Skeletal muscle tissue (tissue), 4 donors: ENCODE measurements around the gene ZBTB7C. TPM values are rescaled to one million over a fixed set of nuclear protein-coding genes. Genes with fewer than 3 reads are reported as not detected.

Experiments
- H3K27ac ChIP-seq: one replicate; pipeline ENCODE4 v1.7.0; 2013; ENCODE audit warnings: mild to moderate bottlenecking, low read depth, low read length, inconsistent platforms
- H3K27me3 ChIP-seq, 3 donors: one replicate each; pipeline ENCODE4 v1.7.0; 2013; ENCODE audit warnings: low read length in 3 of 3; ENCODE audit not compliant: control insufficient read depth in 3 of 3, insufficient read depth in 3 of 3
- H3K36me3 ChIP-seq, 3 donors: one replicate each; pipeline ENCODE4 v1.7.0; 2013; ENCODE audit warnings: low read length in 3 of 3; ENCODE audit not compliant: control insufficient read depth in 3 of 3, insufficient read depth in 3 of 3
- H3K4me1 ChIP-seq, 3 donors: one replicate each; pipeline ENCODE4 v1.7.0; 2013; ENCODE audit warnings: low read length in 3 of 3, mild to moderate bottlenecking in 3 of 3; ENCODE audit not compliant: control insufficient read depth in 3 of 3, insufficient read depth in 3 of 3
- H3K4me3 ChIP-seq, 3 donors: one replicate each; pipeline ENCODE4 v1.7.0; 2013; ENCODE audit warnings: low read length in 3 of 3
- H3K9ac ChIP-seq, 3 donors: one replicate each; pipeline ENCODE4 v1.7.0; 2013; ENCODE audit warnings: low read length in 3 of 3, mild to moderate bottlenecking in 3 of 3, moderate library complexity in 2 of 3, low read depth in 1 of 3
- H3K9me3 ChIP-seq, 3 donors: one replicate each; pipeline ENCODE4 v1.7.0; 2013; ENCODE audit warnings: low read length in 3 of 3; ENCODE audit not compliant: control insufficient read depth in 3 of 3
- total RNA-seq: library from RNA; depleted of rRNA; stranded (reverse); fragments of >200 nt; gene quantifications from one replicate; pipeline ENCODE4 v1.2.3, GENCODE V29; 2014
- donor health status: Osteomylitis.

ZBTB7C gene
- total RNA-seq, 1 donor from 2014 or later = 2.6 TPM

DNA sequence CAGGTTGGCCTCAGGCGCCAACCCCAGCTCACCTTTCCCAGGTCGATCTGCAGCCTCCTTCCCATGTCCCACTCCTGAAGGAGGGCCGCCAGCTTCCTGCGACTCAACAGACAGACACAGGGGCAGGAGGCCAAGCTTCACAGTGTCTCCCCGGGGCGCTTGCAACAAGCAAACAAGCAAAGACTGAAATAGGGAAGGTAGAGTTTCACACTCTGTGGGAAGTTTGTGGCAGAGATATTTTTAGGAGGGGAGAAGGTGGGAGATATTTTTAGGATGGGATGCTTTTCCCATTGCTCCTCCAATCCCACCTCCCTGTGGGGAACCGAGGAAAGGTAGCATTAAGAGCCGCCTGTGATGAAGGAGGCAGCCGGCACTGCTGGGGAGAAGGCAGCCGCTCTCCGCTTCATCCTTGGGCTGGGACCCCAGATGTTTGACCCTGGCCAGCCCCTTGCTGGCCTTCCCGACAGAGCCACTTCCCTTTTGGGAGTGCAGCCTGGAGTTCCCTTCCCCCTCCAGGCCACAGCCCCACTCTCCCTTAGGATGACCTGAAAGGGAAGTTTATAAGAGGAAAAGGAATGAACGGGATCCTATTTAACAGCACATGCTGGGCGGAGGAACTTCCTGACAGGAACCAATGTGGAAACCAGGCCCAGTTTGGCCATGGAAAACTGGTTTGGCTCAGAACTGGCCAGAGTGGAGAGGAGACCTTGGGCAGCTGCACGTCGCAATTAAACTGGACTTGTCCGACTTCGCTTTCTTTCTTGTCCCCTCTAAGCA, 336.6 kb downstream of the ZBTB7C start:
- H3K9me3 ChIP-seq = no peaks in the 10 kb centered on the region
- peak overlapping the region; percentile 44 for H3K27ac ChIP-seq
- peaks cover 12 to 13% (median 13%) of the 10 kb centered on the region in 3 donors for H3K4me1 ChIP-seq
- peak overlapping the region in 2 of 3 donors; percentile 3 to 23 for H3K9ac ChIP-seq
- peak overlapping the region in 1 of 3 donors; percentile 9 for H3K4me3 ChIP-seq
- H3K36me3 ChIP-seq = no peaks in the 10 kb centered on the region
- H3K27me3 ChIP-seq = no peaks in the 10 kb centered on the region

DNA sequence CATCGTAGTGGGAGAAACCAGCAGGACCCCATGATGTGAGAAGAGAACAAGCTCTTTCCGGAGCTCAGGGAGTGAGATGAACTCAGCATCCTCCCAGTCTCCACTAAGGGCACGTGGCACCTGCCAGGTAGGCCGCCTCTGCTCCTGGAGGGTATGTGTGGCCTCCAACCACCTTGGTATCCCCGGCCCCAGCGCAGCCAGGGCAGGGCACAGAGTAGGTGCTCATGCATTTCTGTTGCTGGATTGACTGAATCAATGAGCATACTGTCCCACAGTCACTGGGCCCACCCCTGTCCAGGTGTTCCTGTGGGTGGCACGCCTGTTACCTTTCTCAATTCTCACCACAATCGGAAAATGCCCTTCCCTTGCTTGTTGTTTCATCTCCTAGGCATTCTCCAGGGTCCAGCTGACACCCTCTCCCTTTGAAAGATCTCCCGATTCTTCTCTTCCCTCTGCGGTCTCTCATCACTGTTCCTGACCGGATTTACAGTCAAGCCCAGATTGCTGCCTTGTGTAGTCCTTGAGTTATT, 340.2 kb downstream of the ZBTB7C start:
- Histone ChIP-seq H3K9me3 (no peaks in the 10 kb centered on the region), H3K4me3 (no peak overlapping the region), H3K27ac (no peak overlapping the region), H3K9ac (no peak overlapping the region), H3K36me3 (no peaks in the 10 kb centered on the region), H3K4me1 (peaks cover 9 to 11% (median 9%) of the 10 kb centered on the region in 3 donors), H3K27me3 (no peaks in the 10 kb centered on the region)

GRCh38 chr18:48066225-48066652, 342.9 kb downstream of the ZBTB7C start:
- Histone ChIP-seq H3K9ac (no peak overlapping the region), H3K36me3 (no peaks in the 10 kb centered on the region), H3K27ac (no peak overlapping the region), H3K4me3 (no peak overlapping the region), H3K27me3 (no peaks in the 10 kb centered on the region), H3K9me3 (no peaks in the 10 kb centered on the region), H3K4me1 (peaks cover 0 to 2% (median 0%) of the 10 kb centered on the region in 3 donors)

DNA sequence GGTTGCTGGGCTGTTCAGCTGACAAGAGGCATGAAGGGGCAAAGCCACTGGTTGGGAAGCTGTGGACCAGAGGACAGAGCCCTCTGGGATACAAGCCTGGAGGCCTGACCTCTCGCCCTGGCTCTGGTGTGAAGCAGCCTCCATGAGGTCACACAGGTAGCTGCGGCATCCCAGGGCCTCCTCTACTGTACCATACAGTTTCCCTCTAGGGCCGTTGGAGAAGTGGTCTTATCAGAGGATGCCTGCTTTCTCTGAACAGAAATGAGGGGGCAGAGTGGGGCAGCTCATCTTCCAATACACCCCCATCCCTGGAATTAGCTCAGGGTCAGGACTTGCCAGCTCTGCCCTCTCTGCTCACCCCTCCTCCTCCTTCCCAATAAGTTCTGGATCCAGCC, 343.6 kb downstream of the ZBTB7C start:
- no peak overlapping the region for H3K9ac ChIP-seq
- no peak overlapping the region for H3K27ac ChIP-seq
- no peaks in the 10 kb centered on the region for H3K36me3 ChIP-seq
- no peaks in the 10 kb centered on the region for H3K9me3 ChIP-seq
- H3K4me1 ChIP-seq = peaks cover 0 to 2% (median 0%) of the 10 kb centered on the region in 3 donors
- H3K4me3 ChIP-seq = no peak overlapping the region
- H3K27me3 ChIP-seq = no peaks in the 10 kb centered on the region

DNA sequence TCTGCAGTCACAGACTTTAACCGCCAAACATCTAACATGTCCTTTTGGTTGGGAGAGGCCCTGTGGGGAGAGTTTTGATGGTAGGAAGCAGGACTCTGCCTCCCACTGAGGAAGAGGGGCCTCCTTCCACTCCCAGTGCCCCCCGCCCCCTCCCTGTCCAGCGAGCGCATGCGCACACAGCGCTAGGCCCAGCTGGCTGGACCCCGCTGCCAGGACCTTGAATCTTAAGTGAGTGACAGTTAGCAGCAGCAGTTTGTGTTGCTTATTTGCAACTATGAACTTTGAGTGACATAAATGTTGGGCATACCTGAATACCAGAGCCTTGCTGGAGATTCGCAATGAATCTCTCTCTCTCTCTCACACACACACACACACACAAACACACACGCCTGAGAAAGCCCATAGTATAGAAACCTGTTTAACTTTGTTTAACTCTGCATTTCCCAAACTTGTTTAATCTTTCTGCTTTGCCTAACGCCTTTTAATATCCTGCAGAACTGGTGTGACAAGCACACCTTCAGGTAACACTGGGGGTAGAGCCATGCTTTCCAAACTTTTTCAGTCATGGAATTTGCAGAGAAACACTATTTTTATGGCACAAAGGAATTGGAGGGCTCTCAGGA, 344.1 kb downstream of the ZBTB7C start:
- Histone ChIP-seq H3K9me3 (no peaks in the 10 kb centered on the region), H3K27ac (no peak overlapping the region), H3K9ac (no peak overlapping the region), H3K4me1 (peaks cover 0 to 2% (median 0%) of the 10 kb centered on the region in 3 donors), H3K4me3 (no peak overlapping the region), H3K36me3 (no peaks in the 10 kb centered on the region), H3K27me3 (no peaks in the 10 kb centered on the region)

DNA sequence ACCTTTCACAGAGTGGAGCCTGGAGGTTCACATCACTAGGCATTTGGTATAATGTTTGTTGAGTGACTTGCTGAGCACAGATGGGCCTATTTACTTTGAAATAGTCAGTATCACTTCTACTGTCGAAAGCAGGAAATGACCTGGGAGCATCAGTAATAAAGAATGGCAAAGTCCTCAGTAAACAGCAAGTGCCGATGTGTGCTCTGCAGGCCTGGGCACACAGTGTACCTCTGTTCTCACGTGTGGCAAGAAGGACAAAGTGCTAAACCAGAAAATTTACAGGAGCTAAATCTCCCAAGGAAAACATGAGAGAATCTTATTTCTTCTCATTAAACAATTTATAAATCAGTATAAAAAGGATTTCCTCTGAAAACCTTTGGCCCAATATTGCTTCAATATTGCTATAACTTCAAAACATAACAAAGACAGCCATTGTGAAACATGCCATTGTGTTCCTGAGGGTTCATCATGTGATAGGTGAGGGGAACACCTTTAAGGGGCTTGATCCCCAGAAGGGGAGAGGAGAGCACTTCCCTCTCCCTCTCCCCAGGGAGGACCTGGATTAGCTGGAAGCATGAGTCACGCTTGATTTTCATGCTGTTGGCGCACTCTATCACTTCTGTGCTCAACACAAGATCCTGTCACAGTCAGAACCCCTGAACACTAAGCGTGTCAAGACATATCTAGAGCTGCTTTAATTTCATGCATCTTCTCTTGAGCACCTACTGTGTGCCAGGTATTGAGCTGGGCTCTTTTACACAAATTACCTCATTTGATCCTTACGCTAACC, 347.2 kb downstream of the ZBTB7C start:
- H3K36me3 ChIP-seq = no peaks in the 10 kb centered on the region
- H3K9ac ChIP-seq = no peak overlapping the region
- H3K4me1 ChIP-seq = peaks cover 0 to 8% (median 5%) of the 10 kb centered on the region in 3 donors
- H3K27me3 ChIP-seq = no peaks in the 10 kb centered on the region
- no peak overlapping the region for H3K4me3 ChIP-seq
- H3K27ac ChIP-seq = no peak overlapping the region
- H3K9me3 ChIP-seq = no peaks in the 10 kb centered on the region

- H3K27me3 ChIP-seq = no peaks in the 10 kb centered on the region
- H3K4me3 ChIP-seq = no peak overlapping the region
- peaks cover 0 to 8% (median 5%) of the 10 kb centered on the region in 3 donors for H3K4me1 ChIP-seq
- no peaks in the 10 kb centered on the region for H3K36me3 ChIP-seq
- no peak overlapping the region for H3K27ac ChIP-seq
- no peak overlapping the region for H3K9ac ChIP-seq
- H3K9me3 ChIP-seq = no peaks in the 10 kb centered on the region
Measured at GRCh38 chr18:48060970-48061369, 348.2 kb downstream of the ZBTB7C start.

GRCh38 chr18:48060346-48060745, 348.8 kb downstream of the ZBTB7C start:
- Histone ChIP-seq H3K27ac (no peak overlapping the region), H3K27me3 (no peaks in the 10 kb centered on the region), H3K4me1 (peaks cover 0 to 8% (median 5%) of the 10 kb centered on the region in 3 donors), H3K9me3 (no peaks in the 10 kb centered on the region), H3K9ac (no peak overlapping the region), H3K4me3 (no peak overlapping the region), H3K36me3 (no peaks in the 10 kb centered on the region)

DNA sequence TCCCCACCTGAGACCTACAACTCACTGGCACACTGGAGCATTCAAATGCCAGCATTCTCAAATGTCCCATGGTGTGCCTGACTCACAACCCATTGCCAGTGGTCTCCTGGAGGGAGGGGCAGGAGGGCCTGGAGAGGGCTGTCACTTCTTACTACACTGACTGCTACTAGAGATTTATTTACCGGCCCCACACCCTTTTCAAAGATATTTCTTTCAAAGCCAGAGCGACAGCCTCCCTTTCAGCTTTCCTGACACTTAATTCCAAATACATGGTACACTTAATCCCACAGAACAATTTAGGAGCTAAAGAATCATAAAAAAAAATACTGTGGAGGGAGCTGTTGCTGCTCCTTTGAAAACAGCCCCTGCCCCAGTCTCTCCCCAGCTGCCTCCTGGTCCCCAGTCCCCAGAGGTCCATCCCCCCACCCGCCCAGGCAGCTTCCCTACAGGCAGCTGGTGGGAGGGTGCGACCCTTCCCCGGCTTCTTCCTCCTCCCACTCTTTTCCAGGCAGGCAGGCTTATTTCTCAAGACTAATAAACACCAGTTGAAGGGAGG, 349.6 kb downstream of the ZBTB7C start:
- Histone ChIP-seq H3K9ac (peak overlapping the region in 1 of 3 donors; percentile 60), H3K4me3 (no peak overlapping the region), H3K36me3 (no peaks in the 10 kb centered on the region), H3K27me3 (no peaks in the 10 kb centered on the region), H3K9me3 (no peaks in the 10 kb centered on the region), H3K4me1 (peaks cover 0 to 8% (median 5%) of the 10 kb centered on the region in 3 donors), H3K27ac (no peak overlapping the region)
